MM.1S (cell line): ENCODE data around the gene PIGR.

Experiments
- CTCF ChIP-seq: fragments of 300-600 bp; sonication (generic); IDR thresholded peaks from 2 replicates; pipeline ENCODE4 v1.5.1; 2016; ENCODE audit warnings: antibody characterized with exemption, low read length, mixed read lengths
- EZH2 ChIP-seq: fragments of 300-600 bp; sonication (generic); optimal IDR thresholded peaks from 2 replicates; pipeline ENCODE3; 2017; ENCODE audit warnings: low read depth, mild to moderate bottlenecking, antibody characterized with exemption, low read length, mixed read lengths
- EZH2phosphoT487 ChIP-seq: fragments of 300-600 bp; sonication (generic); IDR thresholded peaks from 2 replicates; pipeline ENCODE4 v1.6.1; 2018; ENCODE audit warnings: antibody characterized with exemption, low read length

GRCh38 chr1:206961668-206962067 is 15.4 kb upstream of the PIGR start:
- TF ChIP-seq CTCF (no peak), EZH2 (no peak), EZH2phosphoT487 (no peak)
